MM.1S (cell line): ENCODE measurements around the gene MTHFD1L.

Experiments
- EZH2 ChIP-seq: fragments of 300-600 bp; sonication (generic); optimal IDR thresholded peaks from 2 replicates; pipeline ENCODE3; 2017; ENCODE audit warnings: low read depth, mild to moderate bottlenecking, antibody characterized with exemption, low read length, mixed read lengths
- EZH2phosphoT487 ChIP-seq: fragments of 300-600 bp; sonication (generic); IDR thresholded peaks from 2 replicates; pipeline ENCODE4 v1.6.1; 2018; ENCODE audit warnings: antibody characterized with exemption, low read length
- TF ChIP-seq, protein P1 (sequence below): fragments of 300-600 bp; sonication (generic); IDR thresholded peaks from 2 replicates; pipeline ENCODE4 v1.5.1; 2016; ENCODE audit warnings: antibody characterized with exemption, low read length, mixed read lengths

DNA sequence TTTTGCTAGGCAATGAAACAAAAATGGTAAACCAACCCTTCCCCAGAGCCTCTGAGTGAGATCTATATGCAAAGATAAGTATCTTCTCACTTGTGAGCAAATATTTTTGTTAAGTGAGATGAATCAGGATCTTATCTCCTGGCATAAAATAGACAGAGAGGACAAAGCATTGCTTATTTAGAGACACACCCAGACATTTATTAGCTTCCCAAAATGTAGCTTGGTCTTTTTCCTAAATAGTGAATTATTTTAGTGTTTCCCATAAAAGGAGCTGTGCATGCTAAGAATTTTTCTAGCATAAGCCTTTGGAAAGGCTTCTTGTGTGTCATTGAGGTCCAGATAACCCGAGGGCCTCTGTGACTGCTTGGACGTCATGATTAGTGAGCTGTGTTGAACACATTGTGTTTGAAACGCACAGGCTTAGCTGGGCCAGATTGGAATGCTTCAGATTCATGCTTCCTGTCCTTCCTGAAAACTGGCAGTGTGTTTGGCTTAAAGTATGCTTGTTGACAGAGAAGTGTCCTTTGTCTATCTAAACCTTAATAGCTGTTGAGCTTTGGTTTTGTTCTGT, 16.5 kb downstream of the MTHFD1L start:
- TF ChIP-seq EZH2: no peak
- TF ChIP-seq, protein P1, sequence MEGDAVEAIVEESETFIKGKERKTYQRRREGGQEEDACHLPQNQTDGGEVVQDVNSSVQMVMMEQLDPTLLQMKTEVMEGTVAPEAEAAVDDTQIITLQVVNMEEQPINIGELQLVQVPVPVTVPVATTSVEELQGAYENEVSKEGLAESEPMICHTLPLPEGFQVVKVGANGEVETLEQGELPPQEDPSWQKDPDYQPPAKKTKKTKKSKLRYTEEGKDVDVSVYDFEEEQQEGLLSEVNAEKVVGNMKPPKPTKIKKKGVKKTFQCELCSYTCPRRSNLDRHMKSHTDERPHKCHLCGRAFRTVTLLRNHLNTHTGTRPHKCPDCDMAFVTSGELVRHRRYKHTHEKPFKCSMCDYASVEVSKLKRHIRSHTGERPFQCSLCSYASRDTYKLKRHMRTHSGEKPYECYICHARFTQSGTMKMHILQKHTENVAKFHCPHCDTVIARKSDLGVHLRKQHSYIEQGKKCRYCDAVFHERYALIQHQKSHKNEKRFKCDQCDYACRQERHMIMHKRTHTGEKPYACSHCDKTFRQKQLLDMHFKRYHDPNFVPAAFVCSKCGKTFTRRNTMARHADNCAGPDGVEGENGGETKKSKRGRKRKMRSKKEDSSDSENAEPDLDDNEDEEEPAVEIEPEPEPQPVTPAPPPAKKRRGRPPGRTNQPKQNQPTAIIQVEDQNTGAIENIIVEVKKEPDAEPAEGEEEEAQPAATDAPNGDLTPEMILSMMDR: no peak
- no peak for TF ChIP-seq EZH2phosphoT487
